KMS-11 (cell line): ENCODE data around the gene PCGF5.
"Not testable (repeated sequence)": the region's sequence is repeated elsewhere in the genome, so short reads cannot be mapped to it uniquely, and the experiment has no call there.

ENCODE experiments used
- H2AFZ ChIP-seq: fragments of 200-600 bp; sonication (generic); 2 replicates; pipeline ENCODE4 v1.6.1; 2016; ENCODE audit warnings: antibody characterized with exemption, mixed run types, low read depth
- H3K27ac ChIP-seq: fragments of 200-600 bp; sonication (generic); 2 replicates; pipeline ENCODE4 v1.6.1; 2016; ENCODE audit warnings: mild to moderate bottlenecking, mixed run types
- H3K27me3 ChIP-seq: fragments of 200-600 bp; sonication (generic); 2 replicates; pipeline ENCODE4 v1.6.1; 2017; ENCODE audit warnings: mild to moderate bottlenecking, low read depth, mixed run types, moderate library complexity; ENCODE audit not compliant: insufficient read depth
- H3K36me3 ChIP-seq: fragments of 200-600 bp; sonication (generic); 2 replicates; pipeline ENCODE4 v1.6.1; 2017; ENCODE audit warnings: mild to moderate bottlenecking, mixed run types; ENCODE audit not compliant: insufficient read depth
- H3K4me1 ChIP-seq: fragments of 200-600 bp; sonication (generic); 2 replicates; pipeline ENCODE4 v1.6.1; 2016; ENCODE audit warnings: mild to moderate bottlenecking, low read depth, mixed run types; ENCODE audit not compliant: poor library complexity, severe bottlenecking
- H3K4me2 ChIP-seq: fragments of 200-600 bp; sonication (generic); 2 replicates; pipeline ENCODE4 v1.7.0; 2016; ENCODE audit warnings: mild to moderate bottlenecking, mixed run types
- H3K4me3 ChIP-seq: fragments of 200-600 bp; sonication (generic); IDR thresholded peaks from 2 replicates; pipeline ENCODE4 v1.6.1; 2017; ENCODE audit warnings: low read depth, low read length, mixed read lengths; ENCODE audit not compliant: insufficient read depth
- H3K79me2 ChIP-seq: fragments of 200-600 bp; sonication (generic); 2 replicates; pipeline ENCODE4 v1.6.1; 2016; ENCODE audit warnings: low read depth, mixed run types; ENCODE audit not compliant: insufficient read depth
- H3K9ac ChIP-seq: fragments of 200-600 bp; sonication (generic); 2 replicates; pipeline ENCODE4 v1.6.1; 2016; ENCODE audit warnings: mild to moderate bottlenecking, mixed run types
- H4K20me1 ChIP-seq: fragments of 200-600 bp; sonication (generic); 2 replicates; pipeline ENCODE4 v1.6.1; 2016; ENCODE audit warnings: mild to moderate bottlenecking, mixed run types; ENCODE audit not compliant: insufficient read depth
- TF ChIP-seq, protein P1 (sequence below): fragments of 200-600 bp; sonication (generic); conservative IDR thresholded peaks from 2 replicates; pipeline ENCODE4 v1.6.1; 2017; ENCODE audit warnings: low read depth, mild to moderate bottlenecking, antibody characterized with exemption, low read length, moderate library complexity, mixed read lengths

The PCGF5 gene

DNA sequence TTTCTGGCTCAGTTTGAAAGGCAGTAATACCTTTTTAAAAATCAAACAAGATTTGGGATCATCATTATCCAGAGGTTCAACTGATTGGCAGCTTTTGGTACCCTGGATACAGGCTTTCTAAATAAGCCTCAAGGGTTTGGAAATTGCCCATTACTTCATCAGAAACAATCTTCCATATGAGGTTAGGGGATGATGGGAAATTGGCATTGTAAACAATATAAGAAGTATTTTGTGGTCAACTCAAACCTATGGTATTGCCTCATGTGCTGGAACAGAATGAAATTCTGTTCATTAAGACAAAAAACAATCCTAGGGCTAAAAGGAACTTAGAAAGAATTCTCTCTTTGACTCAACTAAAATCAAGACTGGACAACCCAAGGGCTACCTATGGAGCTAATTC, 97.1 kb downstream of the PCGF5 start:
- Histone ChIP-seq H3K4me3 (no peak overlapping the region), H3K9ac (no peak overlapping the region), H3K36me3 (no peaks in the 10 kb centered on the region), H2AFZ (no peak overlapping the region), H4K20me1 (no peaks in the 10 kb centered on the region), H3K4me2 (no peak overlapping the region), H3K27ac (no peak overlapping the region), H3K79me2 (no peaks in the 10 kb centered on the region), H3K27me3 (no peaks in the 10 kb centered on the region), H3K4me1 (no peaks in the 10 kb centered on the region)
- TF ChIP-seq, protein P1, sequence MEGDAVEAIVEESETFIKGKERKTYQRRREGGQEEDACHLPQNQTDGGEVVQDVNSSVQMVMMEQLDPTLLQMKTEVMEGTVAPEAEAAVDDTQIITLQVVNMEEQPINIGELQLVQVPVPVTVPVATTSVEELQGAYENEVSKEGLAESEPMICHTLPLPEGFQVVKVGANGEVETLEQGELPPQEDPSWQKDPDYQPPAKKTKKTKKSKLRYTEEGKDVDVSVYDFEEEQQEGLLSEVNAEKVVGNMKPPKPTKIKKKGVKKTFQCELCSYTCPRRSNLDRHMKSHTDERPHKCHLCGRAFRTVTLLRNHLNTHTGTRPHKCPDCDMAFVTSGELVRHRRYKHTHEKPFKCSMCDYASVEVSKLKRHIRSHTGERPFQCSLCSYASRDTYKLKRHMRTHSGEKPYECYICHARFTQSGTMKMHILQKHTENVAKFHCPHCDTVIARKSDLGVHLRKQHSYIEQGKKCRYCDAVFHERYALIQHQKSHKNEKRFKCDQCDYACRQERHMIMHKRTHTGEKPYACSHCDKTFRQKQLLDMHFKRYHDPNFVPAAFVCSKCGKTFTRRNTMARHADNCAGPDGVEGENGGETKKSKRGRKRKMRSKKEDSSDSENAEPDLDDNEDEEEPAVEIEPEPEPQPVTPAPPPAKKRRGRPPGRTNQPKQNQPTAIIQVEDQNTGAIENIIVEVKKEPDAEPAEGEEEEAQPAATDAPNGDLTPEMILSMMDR, result no peak

- Histone ChIP-seq H3K4me2 (no peak overlapping the region), H3K4me1 (no peaks in the 10 kb centered on the region), H3K4me3 (no peak overlapping the region), H2AFZ (no peak overlapping the region), H3K9ac (no peak overlapping the region), H3K79me2 (no peaks in the 10 kb centered on the region), H4K20me1 (no peaks in the 10 kb centered on the region), H3K27ac (no peak overlapping the region), H3K27me3 (no peaks in the 10 kb centered on the region), H3K36me3 (no peaks in the 10 kb centered on the region)
- TF ChIP-seq, protein P1, result no peak
Observed at GRCh38 chr10:91319336-91319735, 98.9 kb downstream of the PCGF5 start.

GRCh38 chr10:91323293-91323905, 102.9 kb downstream of the PCGF5 start:
- H3K27ac ChIP-seq, H3K4me3 ChIP-seq, H3K4me2 ChIP-seq, H2AFZ ChIP-seq, H3K4me1 ChIP-seq, H3K36me3 ChIP-seq, H3K79me2 ChIP-seq, H4K20me1 ChIP-seq, H3K9ac ChIP-seq, H3K27me3 ChIP-seq: not testable (repeated sequence)

- Histone ChIP-seq H3K4me2 (no peak overlapping the region), H4K20me1 (no peaks in the 10 kb centered on the region), H3K27me3 (no peaks in the 10 kb centered on the region), H3K27ac (no peak overlapping the region), H2AFZ (no peak overlapping the region), H3K4me3 (no peak overlapping the region), H3K9ac (no peak overlapping the region), H3K4me1 (no peaks in the 10 kb centered on the region), H3K79me2 (no peaks in the 10 kb centered on the region), H3K36me3 (no peaks in the 10 kb centered on the region)
- TF ChIP-seq, protein P1, result no peak
Observed at GRCh38 chr10:91328320-91328984, 108.0 kb downstream of the PCGF5 start.
